Measurements from ENCODE around the gene CYBC1. TPM values are rescaled to one million over a fixed set of nuclear protein-coding genes. Genes with fewer than 3 reads are reported as not detected.
A peak's percentile ranks its signal among the peaks of the same experiment; 100 is the strongest.

The CYBC1 gene
- total RNA-seq, 1 donor from 2014 or later = 115 TPM

- no peaks in the 10 kb centered on the region for H3K36me3 Mint-ChIP-seq (ENCODE audit: low read depth)
- no peaks in the 10 kb centered on the region for H3K9me3 Mint-ChIP-seq
- H3K4me1 Mint-ChIP-seq = no peaks in the 10 kb centered on the region
- DNase-seq (ENCODE audit: low read depth, low spot score) = no peak
- no peak overlapping the region for H3K4me3 Mint-ChIP-seq
- TF ChIP-seq CTCF (conservative IDR thresholded peaks at IDR 0.05) = no peak
- no peak overlapping the region for H3K27ac Mint-ChIP-seq (ENCODE audit: unreplicated experiment)
- no peaks in the 10 kb centered on the region for H3K27me3 Mint-ChIP-seq (ENCODE audit: low read depth)
These were observed 16.4 kb downstream of the CYBC1 start for GRCh38 chr17:82434216-82434565.

GRCh38 chr17:82433560-82434215, 16.9 kb downstream of the CYBC1 start:
- Mint-ChIP-seq H3K4me3 (no peak overlapping the region), H3K36me3 (ENCODE audit: low read depth) (no peaks in the 10 kb centered on the region), H3K4me1 (no peaks in the 10 kb centered on the region), H3K27me3 (ENCODE audit: low read depth) (no peaks in the 10 kb centered on the region), H3K9me3 (no peaks in the 10 kb centered on the region), H3K27ac (ENCODE audit: unreplicated experiment) (no peak overlapping the region)
- DNase-seq (ENCODE audit: low read depth, low spot score) = no peak
- TF ChIP-seq CTCF (conservative IDR thresholded peaks at IDR 0.05) = no peak

GRCh38 chr17:82432017-82432416, 18.5 kb downstream of the CYBC1 start:
- Mint-ChIP-seq H3K9me3 (peaks cover 3% of the 10 kb centered on the region), H3K36me3 (ENCODE audit: low read depth) (peaks cover 4% of the 10 kb centered on the region), H3K27ac (ENCODE audit: unreplicated experiment) (no peak overlapping the region), H3K4me3 (no peak overlapping the region), H3K27me3 (ENCODE audit: low read depth) (no peaks in the 10 kb centered on the region), H3K4me1 (no peaks in the 10 kb centered on the region)
- no peak for TF ChIP-seq CTCF (conservative IDR thresholded peaks at IDR 0.05)
- no peak for DNase-seq (ENCODE audit: low read depth, low spot score)

- Mint-ChIP-seq H3K27me3 (ENCODE audit: low read depth) (no peaks in the 10 kb centered on the region), H3K27ac (ENCODE audit: unreplicated experiment) (peak overlapping the region; percentile 81), H3K4me1 (no peaks in the 10 kb centered on the region), H3K4me3 (no peak overlapping the region), H3K9me3 (peaks cover 3% of the 10 kb centered on the region), H3K36me3 (ENCODE audit: low read depth) (peaks cover 4% of the 10 kb centered on the region)
- no peak for DNase-seq (ENCODE audit: low read depth, low spot score)
- TF ChIP-seq CTCF (conservative IDR thresholded peaks at IDR 0.05) = no peak
These were observed 20.7 kb downstream of the CYBC1 start for GRCh38 chr17:82429824-82430223.

- no peak overlapping the region for H3K27ac Mint-ChIP-seq (ENCODE audit: unreplicated experiment)
- peaks cover 4% of the 10 kb centered on the region for H3K4me1 Mint-ChIP-seq
- H3K27me3 Mint-ChIP-seq (ENCODE audit: low read depth) = no peaks in the 10 kb centered on the region
- H3K9me3 Mint-ChIP-seq = peaks cover 3% of the 10 kb centered on the region
- no peak for DNase-seq (ENCODE audit: low read depth, low spot score)
- H3K36me3 Mint-ChIP-seq (ENCODE audit: low read depth) = peaks cover 4% of the 10 kb centered on the region
- no peak overlapping the region for H3K4me3 Mint-ChIP-seq
- TF ChIP-seq CTCF (conservative IDR thresholded peaks at IDR 0.05) = no peak
These were observed 22.0 kb downstream of the CYBC1 start for GRCh38 chr17:82428546-82428945.

- peaks cover 28% of the 10 kb centered on the region for H3K36me3 Mint-ChIP-seq (ENCODE audit: low read depth)
- peak overlapping the region; percentile 14 for H3K4me3 Mint-ChIP-seq
- H3K27me3 Mint-ChIP-seq (ENCODE audit: low read depth) = no peaks in the 10 kb centered on the region
- H3K4me1 Mint-ChIP-seq = peaks cover 4% of the 10 kb centered on the region
- DNase-seq (ENCODE audit: low read depth, low spot score) = no peak
- no peak overlapping the region for H3K27ac Mint-ChIP-seq (ENCODE audit: unreplicated experiment)
- peaks cover 6% of the 10 kb centered on the region for H3K9me3 Mint-ChIP-seq
- no peak for TF ChIP-seq CTCF (conservative IDR thresholded peaks at IDR 0.05)
These were observed 25.7 kb downstream of the CYBC1 start for GRCh38 chr17:82424863-82425159.
